GM12878 (cell line): Measurements from ENCODE around the gene PTPRN2. TPM values are rescaled to one million over a fixed set of nuclear protein-coding genes. Genes with fewer than 3 reads are reported as not detected.

Experiments
- ATAC-seq: fragments of 200-7000 bp; cut with Tn5 transposase; 3 replicates; pipeline ENCODE4 v1.9.1; 2020; ENCODE audit warnings: mild to moderate bottlenecking, moderate library complexity
- BruUV-seq: library from RNA; stranded (reverse); fragments of 400-500 nt; replicated peaks from 2 replicates; lab custom pipeline; 2021; lab: Mats Ljungman, UMichigan
- CTCF ChIA-PET: fragments of 300-600 bp; sonication (Branson Sonifier 250); formaldehyde crosslinking; extraction: SDS; loops from one replicate; lab custom pipeline; 2021; ENCODE audit warnings: inconsistent platforms; lab: Yijun Ruan, JAX
- POLR2A ChIA-PET: fragments of 350-600 bp; formaldehyde crosslinking; extraction: SDS; loops from one replicate; lab custom pipeline; 2021; ENCODE audit warnings: inconsistent platforms; lab: Charles Lee
- RAD21 ChIA-PET: fragments of 300-600 bp; sonication (Branson Sonifier 250); formaldehyde crosslinking; loops from one replicate; lab custom pipeline; 2023; ENCODE audit warnings: antibody characterized with exemption; ENCODE audit not compliant: unreplicated experiment; lab: Charles Lee
- SMC1A ChIA-PET: fragments of 300-600 bp; sonication (Branson Sonifier 250); formaldehyde crosslinking; loops from one replicate; lab custom pipeline; 2023; ENCODE audit not compliant: unreplicated experiment, uncharacterized antibody; lab: Charles Lee
- DNase-seq: peaks from one replicate; pipeline ENCODE4 v3.0.0-alpha.2; 2011; ENCODE audit warnings: low read depth, low spot score
- FAIRE-seq: peaks from 3 replicates; lab custom pipeline; 2011; peaks lifted over from hg19 to GRCh38; lab: Jason Lieb, UNC
- H2AFZ ChIP-seq: 2 replicates; pipeline ENCODE4 v1.6.0; 2011; ENCODE audit warnings: low read depth, low read length, control low read depth; ENCODE audit not compliant: control insufficient read depth
- H3K27ac ChIP-seq: 2 replicates; pipeline ENCODE4 v1.5.1; 2011; ENCODE audit warnings: control low read depth; ENCODE audit not compliant: control insufficient read depth, insufficient read depth
- H3K27me3 ChIP-seq, 2 experiments: replicated peaks in 1 of 2; 2 replicates each; pipeline versions ENCODE4 v1.6.0 to v1.6.1; 2011; ENCODE audit warnings: low read length in 1 of 2; ENCODE audit not compliant: control insufficient read depth in 2 of 2, insufficient read depth in 2 of 2
- H3K36me3 ChIP-seq, 2 experiments: 2 replicates each; pipeline ENCODE4 v1.5.1; 2011; ENCODE audit warnings: low read length in 1 of 2; ENCODE audit not compliant: control insufficient read depth in 2 of 2, insufficient read depth in 2 of 2
- H3K4me1 ChIP-seq: 2 replicates; pipeline ENCODE4 v1.6.1; 2011; ENCODE audit warnings: mild to moderate bottlenecking, low read length, moderate library complexity, mixed read lengths; ENCODE audit not compliant: control insufficient read depth, insufficient read depth
- H3K4me2 ChIP-seq: 2 replicates; pipeline ENCODE4 v1.6.0; 2011; ENCODE audit warnings: control low read depth; ENCODE audit not compliant: control insufficient read depth, insufficient read depth
- H3K4me3 ChIP-seq: fragments of 200-600 bp; sonication (generic); 2 replicates; pipeline ENCODE4 v1.5.1; 2016
- H3K79me2 ChIP-seq: 2 replicates; pipeline ENCODE4 v1.6.0; 2011; ENCODE audit warnings: low read length; ENCODE audit not compliant: control insufficient read depth, insufficient read depth
- H3K9ac ChIP-seq: 2 replicates; pipeline ENCODE4 v1.8.0; 2011; ENCODE audit warnings: low read length, control low read depth, mixed read lengths; ENCODE audit not compliant: control insufficient read depth, insufficient read depth
- H3K9me3 ChIP-seq: replicated peaks from 3 replicates; pipeline ENCODE4 v1.5.1; 2011; ENCODE audit warnings: mild to moderate bottlenecking, low read length; ENCODE audit not compliant: control insufficient read depth, insufficient read depth
- H4K20me1 ChIP-seq: 2 replicates; pipeline ENCODE4 v1.6.0; 2011; ENCODE audit not compliant: control insufficient read depth, insufficient read depth
- ATF3 ChIP-seq: IDR thresholded peaks from 2 replicates; pipeline ENCODE4 v1.6.1; 2011; ENCODE audit warnings: low read depth, mild to moderate bottlenecking, low read length, moderate library complexity, borderline replicate concordance; ENCODE audit errors: extremely low read depth
- BRCA1 ChIP-seq: IDR thresholded peaks from 2 replicates; pipeline ENCODE4 v1.6.1; 2011; ENCODE audit warnings: low read depth, low read length, improper control_type of control experiment
- CTCF ChIP-seq, 3 experiments: IDR thresholded peaks in 2 of 3; conservative IDR thresholded peaks in 1 of 3; 2 replicates each; pipeline ENCODE4 v1.5.1; 2011; ENCODE audit warnings: low read depth in 3 of 3, low read length in 3 of 3, mild to moderate bottlenecking in 3 of 3, control low read depth in 2 of 3, moderate library complexity in 2 of 3, inconsistent platforms in 1 of 3, mixed read lengths in 1 of 3; ENCODE audit not compliant: control insufficient read depth in 2 of 3, insufficient read depth in 1 of 3; ENCODE audit errors: extremely low read depth in 1 of 3
- FOXK2 ChIP-seq: fragments of 450-650 bp; IDR thresholded peaks from 2 replicates; pipeline ENCODE4 v1.6.1; 2017; ENCODE audit warnings: mild to moderate bottlenecking, moderate library complexity
- JUND ChIP-seq: IDR thresholded peaks from 2 replicates; pipeline ENCODE4 v1.6.1; 2012; ENCODE audit warnings: low read depth, mild to moderate bottlenecking, low read length, improper control_type of control experiment, moderate library complexity
- MTA2 ChIP-seq: fragments of 450-650 bp; IDR thresholded peaks from 2 replicates; pipeline ENCODE4 v1.6.1; 2016; ENCODE audit warnings: low read depth, mild to moderate bottlenecking, moderate library complexity
- NR2C2 ChIP-seq: IDR thresholded peaks from 2 replicates; pipeline ENCODE4 v1.6.1; 2011; ENCODE audit warnings: borderline replicate concordance, low read depth; ENCODE audit not compliant: control insufficient read depth, insufficient read length
- SMC3 ChIP-seq: IDR thresholded peaks from 2 replicates; pipeline ENCODE4 v1.6.1; 2011; ENCODE audit warnings: low read length, improper control_type of control experiment, borderline replicate concordance
- TCF12 ChIP-seq: IDR thresholded peaks from 2 replicates; pipeline ENCODE4 v1.6.1; 2011; ENCODE audit warnings: low read depth, mild to moderate bottlenecking, low read length
- TCF7 ChIP-seq: IDR thresholded peaks from 2 replicates; pipeline ENCODE4 v1.6.1; 2014; ENCODE audit warnings: antibody characterized with exemption, borderline replicate concordance
- WGBS: methylation state at CpG from one replicate; pipeline ENCODE4 v1.1.6; 2016; ENCODE audit warnings: low lambda C conversion rate; ENCODE audit not compliant: insufficient replicate concordance, insufficient coverage; ENCODE audit errors: missing lambda C conversion rate; 5-methylcytosine and 5-hydroxymethylcytosine counted together
- in situ Hi-C: fragments of 300-500 bp; cut with MboI; formaldehyde crosslinking; loops from 9 replicates; pipeline ENCODE4 v1.14.3; 2018; ENCODE audit warnings: mixed read lengths
- intact Hi-C: fragments of 100-400 bp; cut with micrococcal nuclease; formaldehyde crosslinking; loops from one replicate; pipeline ENCODE4 v1.14.2; 2022; ENCODE audit not compliant: unreplicated experiment
- polyA plus RNA-seq, 11 experiments: library from polyadenylated mRNA; depleted of rRNA in 4 of 11; unstranded in 6 of 11; stranded (reverse) in 5 of 11; fragments of >200 nt; fragmentation: Nextera tagmentation in 4 of 11; fragmentation: Illumina TruSeq in 1 of 11; extraction: Ambion mirVana in 4 of 11; extraction: Trizol in 1 of 11; gene quantifications; 1 replicate in 1 of 11; 2 replicates in 10 of 11; pipeline versions ENCODE4 v1.2.1 to v1.2.3, GENCODE V29; 2011 to 2016; ENCODE audit warnings: inconsistent platforms in 2 of 11, missing spikeins in 2 of 11, low read depth in 1 of 11
- total RNA-seq, 4 experiments: library from RNA; depleted of rRNA in 3 of 4; stranded (reverse); fragments of >200 nt in 3 of 4; fragmentation: Illumina TruSeq in 1 of 4; extraction: Trizol in 1 of 4; gene quantifications; 2 replicates each; pipeline versions ENCODE4 v1.2.1 to v1.2.3, GENCODE V29; 2013 to 2021

Gene PTPRN2
- total and polyA plus RNA-seq, 10 of the 15 experiments (the other 5 are each of a cell fraction or from before 2014, with no cell fraction given): 5.4 TPM; not detected in 9

- no peak for TF ChIP-seq CTCF (IDR thresholded peaks at IDR 0.05 in 2 of 3, conservative IDR thresholded peaks at IDR 0.05 in 1 of 3; ENCODE audit: control insufficient read depth in 2 of 3, extremely low read depth in 1 of 3, insufficient read depth in 1 of 3, low read depth in 3 of 3, low read length in 3 of 3)
- no peak for TF ChIP-seq BRCA1
- TF ChIP-seq TCF12: no peak
Observed at GRCh38 chr7:157687845-157688532, 899.6 kb downstream of the PTPRN2 start (continued).

- no peak overlapping the region for H3K27ac ChIP-seq
- H3K4me1 ChIP-seq: no peaks in the 10 kb centered on the region
- H3K4me2 ChIP-seq: no peak overlapping the region
- H2AFZ ChIP-seq: no peak overlapping the region
- H4K20me1 ChIP-seq: no peaks in the 10 kb centered on the region
- H3K79me2 ChIP-seq: no peaks in the 10 kb centered on the region
- in situ Hi-C loops: no loop called here
- CTCF ChIA-PET: no interaction called here
- SMC1A ChIA-PET: no interaction called here
- DNase-seq (no peak), FAIRE-seq (no peak), ATAC-seq (no peak)
- H3K4me3 ChIP-seq: no peak overlapping the region
- RAD21 ChIA-PET: no interaction called here
- POLR2A ChIA-PET: no interaction called here
- H3K27me3 ChIP-seq: no peaks in the 10 kb centered on the region; a peak in 2 of 4 replicates
- no TSS peak for BruUV-seq
- no peak overlapping the region for H3K9ac ChIP-seq
- WGBS: 0% methylated on average over 5 of the region's 5 CpGs
- H3K36me3 ChIP-seq: no peaks in the 10 kb centered on the region
- TF ChIP-seq NR2C2 (no peak), SMC3 (no peak), FOXK2 (no peak), ATF3 (no peak), JUND (no peak), MTA2 (no peak), TCF7 (no peak)
- intact Hi-C loops: no loop called here
- H3K9me3 ChIP-seq: peaks cover 3% of the 10 kb centered on the region; the same call in 1 of the 3 replicates
Observed at GRCh38 chr7:157687158-157687557, 900.5 kb downstream of the PTPRN2 start.
